ENCODE data around the gene ZBTB20.

GRCh38 chr3:114299941-114300624 lies 847.0 kb downstream of the ZBTB20 start:
- TF ChIP-seq CTCF (conservative IDR thresholded peaks at IDR 0.05 in 1 of 2, IDR thresholded peaks at IDR 0.05 in 1 of 2; ENCODE audit: low read depth in 1 of 2, low read length in 2 of 2): no peak
- no peak for TF ChIP-seq EZH2 (IDR thresholded peaks at IDR 0.05; ENCODE audit: low read length, missing control alignments)
